IPS DF 4.7 (cell line): ENCODE measurements around the gene TCEANC2.

Experiments
- DNase-seq: peaks from one replicate; pipeline ENCODE4 v3.0.0-alpha.2; 2013; ENCODE audit warnings: low spot score; ENCODE audit errors: extremely low read depth

The TCEANC2 gene

DNA sequence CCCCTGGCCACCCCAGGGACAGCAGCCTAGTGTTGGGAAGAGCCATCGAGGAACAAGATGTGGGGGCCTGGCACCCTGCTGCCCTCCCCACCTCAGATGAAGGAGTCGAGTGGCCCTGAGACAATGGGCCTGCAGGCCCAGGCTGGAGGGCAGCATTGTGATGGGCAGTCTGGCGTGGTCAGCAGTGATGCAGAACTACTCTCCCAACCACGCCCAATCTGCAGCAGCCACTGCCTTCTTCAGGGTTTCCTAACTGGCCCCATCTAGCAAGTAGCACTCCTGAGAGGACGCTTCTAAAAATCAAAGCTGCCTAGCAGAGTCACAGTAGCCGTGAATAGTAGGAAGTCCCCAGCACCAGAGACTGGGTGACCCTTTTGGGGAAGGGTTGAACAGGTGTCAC, 80.9 kb downstream of the TCEANC2 start:
- no peak for DNase-seq

DNA sequence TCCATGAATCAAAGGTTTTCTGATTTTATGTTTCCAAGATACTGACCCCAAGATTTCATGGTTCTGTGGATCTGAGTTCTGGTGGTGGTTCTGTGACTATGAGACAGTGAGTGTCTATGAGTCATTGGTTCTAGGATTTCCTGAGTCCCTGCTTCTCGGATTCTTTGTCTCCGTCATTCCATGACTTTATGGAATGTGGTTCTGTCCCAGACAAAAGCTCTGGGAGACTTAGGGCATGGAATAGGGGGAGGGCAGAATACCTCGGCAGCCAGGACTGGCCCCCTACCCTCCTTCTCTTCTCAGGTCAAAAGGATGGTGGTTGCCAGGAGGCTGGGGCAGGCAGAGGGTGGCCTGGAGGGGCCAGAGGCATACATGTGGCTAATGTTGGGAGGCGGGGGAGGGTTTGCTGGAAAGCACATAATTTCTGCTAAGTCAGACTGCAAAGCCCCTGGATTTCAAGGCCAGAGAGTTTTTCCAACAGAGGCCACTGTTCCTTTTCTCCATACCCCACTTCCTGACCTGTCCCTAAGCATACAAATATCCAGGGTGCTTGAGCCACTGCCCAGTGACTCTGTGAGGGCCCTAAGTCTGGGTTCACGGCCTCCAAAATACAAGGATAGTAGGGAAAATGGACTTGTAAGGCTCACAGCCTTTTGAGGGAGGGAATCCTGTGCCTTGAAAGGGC, 82.2 kb downstream of the TCEANC2 start:
- no peak for DNase-seq

DNA sequence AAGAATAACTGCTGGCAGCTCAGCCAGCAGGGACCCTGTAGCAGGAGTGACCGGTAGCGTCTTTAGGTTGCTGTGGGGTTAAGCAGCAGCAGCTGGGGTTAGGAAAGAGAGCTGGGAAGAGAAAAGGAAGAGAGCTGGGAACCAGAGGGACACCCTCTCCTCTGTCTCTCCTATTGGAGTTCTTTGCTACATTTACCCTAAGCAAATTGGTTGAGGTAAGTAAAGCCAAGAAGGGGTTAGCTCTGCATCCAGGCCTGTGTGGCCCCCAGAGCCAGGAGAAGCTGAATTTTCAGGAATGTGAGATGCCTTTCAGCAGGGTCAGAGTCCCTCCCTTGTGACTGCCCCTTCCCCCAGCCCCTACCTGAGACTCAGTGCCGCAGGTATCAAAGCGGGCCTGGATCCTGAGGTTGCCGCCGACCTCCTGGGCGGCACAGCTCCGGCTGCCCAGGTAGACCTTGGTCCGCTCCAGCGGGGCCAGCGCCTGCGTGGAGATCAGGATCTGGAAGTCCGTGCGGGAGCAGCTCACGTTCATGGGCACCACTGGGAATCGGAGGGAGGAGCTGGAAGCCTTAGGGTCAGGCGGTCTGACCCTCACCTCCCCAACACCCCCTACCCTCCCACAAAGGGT, 83.0 kb downstream of the TCEANC2 start:
- no peak for DNase-seq

DNA sequence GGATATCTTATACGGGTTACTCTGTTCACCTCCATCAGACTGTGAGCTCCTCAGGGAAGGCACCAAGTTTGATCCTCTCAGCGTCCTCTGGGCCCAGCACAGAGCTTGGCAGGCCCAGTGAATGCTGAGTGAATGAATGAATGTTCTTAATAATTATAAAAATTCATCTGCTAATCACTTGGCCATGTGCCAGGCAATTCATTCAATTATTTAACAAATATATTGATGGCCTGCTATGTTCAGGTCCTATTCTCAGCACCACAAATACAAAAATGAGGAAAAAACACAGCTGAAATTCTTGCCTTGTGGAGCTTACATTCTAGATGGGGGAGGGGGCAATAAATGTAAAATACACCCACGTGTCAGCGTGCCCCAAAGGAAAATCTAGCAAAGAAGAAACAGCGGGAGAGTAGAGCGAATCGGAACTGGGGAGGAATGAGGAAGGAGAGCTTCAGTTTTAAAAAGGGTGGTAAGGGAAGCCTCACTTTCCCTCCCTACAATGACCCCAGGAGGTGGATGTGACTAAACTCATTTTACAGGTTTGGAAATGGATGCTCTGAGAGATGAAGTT, 83.6 kb downstream of the TCEANC2 start:
- no peak for DNase-seq

DNA sequence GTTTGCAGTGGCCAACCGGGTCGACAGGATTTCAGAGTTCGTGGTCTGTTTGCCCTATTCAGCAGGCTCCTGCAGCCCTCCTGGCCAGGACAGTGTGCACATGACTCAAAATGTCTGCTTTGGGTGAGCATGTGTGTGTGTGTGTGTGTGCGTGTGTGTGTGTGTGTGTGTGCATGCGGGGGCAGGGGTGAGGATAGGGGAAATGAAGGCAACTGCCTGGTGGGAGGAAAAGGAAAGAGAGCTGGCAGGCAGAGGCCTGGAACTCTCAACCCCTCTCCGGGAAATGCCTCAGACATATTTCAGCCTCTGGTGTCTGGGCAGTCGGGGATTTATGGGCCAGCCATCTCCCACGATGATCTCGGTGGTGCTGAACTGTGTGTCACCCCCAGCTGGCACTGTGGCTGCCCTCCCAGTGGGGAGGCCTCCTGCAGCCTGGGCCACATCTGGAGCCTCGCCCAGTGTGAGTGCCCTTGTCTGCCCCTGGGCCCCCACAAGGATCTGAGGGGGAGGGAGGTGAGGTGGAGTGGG, 84.2 kb downstream of the TCEANC2 start:
- DNase-seq, result no peak

DNA sequence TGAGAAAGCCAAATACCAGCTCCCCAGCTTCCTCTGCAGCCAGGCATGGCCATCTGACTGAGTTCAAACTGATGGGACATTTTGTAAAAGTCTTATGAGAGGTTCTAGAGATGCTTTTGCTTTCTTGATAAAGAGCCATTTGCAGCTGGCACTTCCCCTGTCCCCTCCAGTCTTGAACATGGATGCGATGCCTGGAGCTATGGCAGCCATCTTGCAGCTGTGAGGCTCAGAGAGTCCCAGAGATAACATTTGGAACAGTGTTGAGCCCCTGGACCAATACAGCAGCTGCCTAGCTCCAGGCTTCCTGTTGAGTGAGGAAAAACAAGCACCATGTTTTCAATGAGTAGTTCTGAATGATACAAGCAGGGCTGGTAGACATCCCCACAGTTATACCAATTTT, 85.6 kb downstream of the TCEANC2 start:
- no peak for DNase-seq

DNA sequence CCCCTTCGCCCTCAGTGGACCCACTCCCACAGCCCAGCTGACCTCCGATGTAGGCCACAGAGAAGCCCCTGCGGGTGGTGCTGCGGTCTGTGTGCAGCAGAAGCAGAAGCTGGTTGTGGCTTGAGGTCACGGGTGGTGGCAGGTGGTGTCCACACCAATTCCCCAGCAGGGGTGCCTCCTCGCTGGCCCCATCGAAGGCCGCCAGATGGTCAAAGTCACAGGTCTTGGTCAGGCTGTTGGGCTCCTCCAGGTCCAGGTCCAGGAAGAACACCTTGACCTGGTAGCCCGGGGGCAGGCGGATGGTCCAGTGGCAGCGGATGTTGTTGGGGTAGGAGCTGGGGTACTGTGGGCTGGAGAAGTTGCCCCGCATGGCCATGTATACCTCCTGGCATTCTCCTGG, 86.3 kb downstream of the TCEANC2 start:
- no peak for DNase-seq

DNA sequence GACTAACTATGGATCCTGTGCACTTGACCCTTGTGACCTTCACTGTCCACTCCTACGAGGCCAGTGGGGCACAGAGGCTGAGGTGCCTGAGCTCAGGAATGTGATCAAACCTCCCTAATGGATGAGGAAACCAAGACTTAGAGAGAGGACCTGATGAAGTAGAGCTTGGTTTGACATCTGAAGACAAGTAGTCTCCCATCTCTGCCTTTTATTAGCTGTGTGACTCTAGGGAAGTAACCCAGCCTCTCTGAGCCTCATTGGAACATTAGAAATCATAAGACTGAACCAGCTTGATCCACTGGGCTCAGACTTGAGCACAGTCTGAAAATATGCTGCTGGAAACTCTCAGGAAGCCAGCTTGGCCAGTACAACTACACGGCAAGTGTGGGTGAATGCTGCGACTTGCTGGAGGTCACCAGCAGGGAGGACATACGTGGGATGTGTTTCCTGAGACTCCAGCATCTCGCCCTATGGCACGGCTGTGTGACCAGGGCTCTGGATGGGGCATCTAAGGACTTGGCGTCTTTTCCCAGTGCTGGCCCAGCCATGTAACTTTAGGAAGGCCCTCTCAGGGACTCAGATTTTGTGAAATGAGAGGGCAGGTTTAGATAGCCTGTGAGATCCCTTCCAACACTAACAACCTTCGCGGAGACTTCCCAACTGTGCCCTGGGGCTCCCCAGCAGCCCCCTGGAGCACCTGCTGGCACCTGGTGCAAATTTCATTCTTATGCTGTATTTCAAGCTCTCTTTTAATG, 88.9 kb downstream of the TCEANC2 start:
- DNase-seq, result no peak

DNA sequence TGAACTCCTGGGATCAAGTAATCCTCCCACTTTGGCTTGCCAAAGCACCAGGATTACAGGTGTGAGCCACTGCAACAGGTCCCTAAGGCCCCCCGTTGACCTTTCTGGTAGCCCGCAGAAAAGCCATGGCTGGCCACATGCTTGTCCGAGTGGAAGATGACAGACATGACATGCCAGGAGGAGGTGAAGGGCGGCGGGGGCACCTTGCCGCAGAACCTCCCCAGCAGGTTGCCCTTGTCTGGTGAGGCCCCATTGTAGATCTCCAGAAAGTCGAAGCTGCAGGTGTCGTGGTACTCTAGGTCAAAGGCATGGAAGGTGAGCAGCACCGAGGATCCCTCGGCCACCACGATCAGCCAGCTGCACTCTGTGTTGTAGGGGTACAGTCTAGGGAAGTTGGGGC, 91.0 kb downstream of the TCEANC2 start:
- DNase-seq, result no peak

DNA sequence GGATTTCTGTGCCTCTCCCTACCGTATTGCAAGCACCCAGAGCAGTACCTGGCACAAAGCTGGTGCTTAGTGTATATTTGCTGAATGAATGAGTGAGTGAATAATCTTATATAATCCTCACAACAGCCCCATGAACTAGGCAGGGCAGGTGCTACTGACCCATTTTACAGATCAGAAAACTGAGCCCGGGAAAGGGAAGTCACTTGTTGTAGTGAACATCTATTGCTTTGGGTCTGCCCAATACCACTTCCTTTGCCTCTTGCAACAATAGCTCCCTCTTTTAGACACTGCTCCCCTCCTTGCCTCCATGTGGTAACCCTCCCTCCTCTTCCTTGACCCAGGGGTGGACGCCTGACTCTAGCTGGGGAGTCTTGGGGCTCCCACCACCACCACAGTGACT, 96.3 kb downstream of the TCEANC2 start:
- no peak for DNase-seq

DNA sequence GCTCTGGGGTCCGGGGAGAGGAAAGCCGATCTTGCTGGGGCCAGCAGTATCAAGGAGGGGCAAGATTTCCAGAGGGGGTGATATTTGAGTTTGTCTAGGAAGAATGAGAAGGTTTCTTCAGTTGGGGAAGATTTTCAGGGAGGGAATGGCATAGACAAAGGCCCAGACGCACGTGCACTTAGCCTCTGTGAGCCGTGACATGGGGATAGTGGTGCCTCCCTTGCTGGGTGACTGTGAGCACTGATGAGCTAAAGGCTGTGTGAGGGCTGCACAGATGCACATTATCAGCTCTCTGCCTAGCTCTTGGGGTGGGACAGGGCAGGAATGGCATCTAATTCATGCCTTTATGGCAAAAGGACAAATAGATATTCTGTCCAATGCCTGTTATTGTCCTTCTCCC, 97.6 kb downstream of the TCEANC2 start:
- DNase-seq, result no peak

DNA sequence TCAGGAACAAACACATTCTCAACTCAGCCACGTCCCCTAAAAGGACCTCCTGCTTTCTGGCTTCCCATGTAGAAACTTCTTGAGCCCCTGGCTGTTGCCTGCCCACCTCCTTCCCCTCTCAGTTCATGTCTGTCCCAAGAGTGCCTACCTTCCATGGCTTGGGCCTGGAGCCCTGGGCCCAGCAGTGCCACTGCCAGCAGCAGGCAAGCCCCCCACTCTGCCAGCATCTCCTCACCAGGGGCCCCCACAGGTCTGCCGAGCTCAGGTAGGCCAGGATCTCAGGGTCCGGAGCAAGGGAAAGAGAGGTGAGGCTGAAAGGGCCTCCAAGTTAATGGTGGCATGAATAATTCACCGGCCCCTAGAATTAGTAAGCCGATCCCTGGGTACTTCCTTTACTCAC, 99.3 kb downstream of the TCEANC2 start, which contains the start of gene CDCP2:
Gene CDCP2 (minus strand): TSS at position 305 of the 400 bp plus-strand sequence. CDS start 78 bp downstream, at position 227.
- no peak for DNase-seq

DNA sequence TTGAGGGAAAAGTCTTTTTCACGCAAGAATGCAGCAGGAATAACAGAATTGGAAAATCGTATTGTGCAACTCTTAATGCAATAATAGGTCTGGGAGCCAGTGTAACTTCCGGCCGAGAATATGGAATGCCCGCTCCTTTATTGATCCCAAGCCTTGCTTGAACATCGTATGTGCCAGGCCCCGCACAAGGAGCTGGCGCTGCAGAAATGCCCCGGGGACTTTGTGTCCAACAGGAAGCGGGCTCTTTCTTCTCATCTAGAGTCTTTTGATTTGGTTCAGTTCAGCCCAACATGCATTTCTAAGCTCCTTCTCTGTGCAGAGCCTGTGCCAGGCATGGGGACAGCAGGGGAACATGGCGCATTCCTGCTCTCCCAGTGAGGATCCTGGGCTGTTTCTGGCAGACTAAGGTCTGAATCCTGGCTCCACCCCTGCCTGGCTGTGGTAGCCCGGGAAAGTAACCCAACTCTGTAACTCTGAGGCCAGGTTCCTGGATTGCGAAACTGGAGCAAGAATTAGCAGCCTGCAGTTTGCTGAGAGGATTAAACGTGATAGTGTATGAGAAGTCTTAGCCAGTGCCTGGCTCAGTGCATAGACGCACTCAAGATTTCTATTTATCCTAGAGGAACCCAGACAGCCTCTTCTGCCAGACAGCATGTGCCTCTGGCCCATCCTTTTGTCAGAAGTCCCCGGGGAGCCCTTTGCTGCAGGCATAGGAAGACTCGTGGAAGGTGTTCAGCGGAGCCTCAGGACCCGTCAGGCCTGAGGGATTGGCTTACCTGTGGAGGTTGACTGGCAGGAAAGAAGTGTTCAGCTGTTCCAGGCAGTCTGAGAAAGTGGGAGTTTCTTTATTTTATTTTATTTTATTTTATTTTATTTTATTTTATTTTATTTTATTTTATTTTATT, 100.4 kb downstream of the TCEANC2 start:
- DNase-seq, result no peak
